GM23338 (cell line): Measurements from ENCODE around the gene NPAS3. TPM values are rescaled to one million over a fixed set of nuclear protein-coding genes. Genes with fewer than 3 reads are reported as not detected.

Experiments
- ATAC-seq: fragments of 200-7000 bp; cut with Tn5 transposase; 3 replicates; pipeline ENCODE4 v1.9.1; 2020
- DNase-seq: peaks from one replicate; pipeline ENCODE4 v3.0.0-alpha.2; 2015; ENCODE audit warnings: low spot score
- H2AFZ ChIP-seq: fragments of 200-600 bp; sonication (generic); 2 replicates; pipeline ENCODE4 v1.8.0; 2016; ENCODE audit warnings: antibody characterized with exemption, mild to moderate bottlenecking, moderate library complexity
- H3F3A ChIP-seq: fragments of 200-600 bp; sonication (generic); replicated peaks from 2 replicates; pipeline ENCODE4 v1.8.0; 2017; ENCODE audit warnings: antibody characterized with exemption, mixed run types, low read depth
- H3K27ac ChIP-seq: fragments of 200-600 bp; sonication (generic); 2 replicates; pipeline ENCODE4 v1.6.1; 2016; ENCODE audit warnings: low read depth
- H3K27me3 ChIP-seq: fragments of 200-600 bp; sonication (generic); 2 replicates; pipeline ENCODE4 v1.8.0; 2016; ENCODE audit warnings: mild to moderate bottlenecking, mixed run types, moderate library complexity; ENCODE audit not compliant: insufficient read depth
- H3K36me3 ChIP-seq: fragments of 200-600 bp; sonication (generic); 2 replicates; pipeline ENCODE4 v1.8.0; 2016; ENCODE audit warnings: mild to moderate bottlenecking; ENCODE audit not compliant: insufficient read depth
- H3K4me1 ChIP-seq: fragments of 200-600 bp; sonication (generic); 2 replicates; pipeline ENCODE4 v1.8.0; 2016; ENCODE audit warnings: mild to moderate bottlenecking, moderate library complexity; ENCODE audit not compliant: insufficient read depth
- H3K4me2 ChIP-seq: fragments of 200-600 bp; sonication (generic); 2 replicates; pipeline ENCODE4 v1.7.1; 2017; ENCODE audit warnings: mixed run types
- H3K4me3 ChIP-seq: fragments of 200-600 bp; sonication (generic); 2 replicates; pipeline ENCODE4 v1.6.1; 2016; ENCODE audit warnings: mixed run types
- H3K79me2 ChIP-seq: fragments of 200-600 bp; sonication (generic); replicated peaks from 2 replicates; pipeline ENCODE4 v1.8.0; 2017; ENCODE audit warnings: mild to moderate bottlenecking; ENCODE audit not compliant: insufficient read depth
- H3K9me2 ChIP-seq: fragments of 200-600 bp; sonication (generic); 2 replicates; pipeline ENCODE4 v1.8.0; 2017; ENCODE audit not compliant: insufficient read depth
- H4K20me1 ChIP-seq: fragments of 200-600 bp; sonication (generic); replicated peaks from 2 replicates; pipeline ENCODE4 v1.8.0; 2017; ENCODE audit warnings: mild to moderate bottlenecking; ENCODE audit not compliant: insufficient read depth
- H3K27ac Mint-ChIP-seq: 2 replicates; pipeline ENCODE4 v1.8.0; 2020; ENCODE audit warnings: inconsistent platforms, mild to moderate bottlenecking, moderate library complexity, mixed read lengths
- H3K27me3 Mint-ChIP-seq: 3 replicates; pipeline ENCODE4 v1.8.0; 2022; ENCODE audit warnings: low read depth, mild to moderate bottlenecking, moderate library complexity, mixed read lengths, inconsistent platforms; ENCODE audit not compliant: insufficient read depth, poor library complexity
- H3K36me3 Mint-ChIP-seq: 3 replicates; pipeline ENCODE4 v1.8.0; 2021; ENCODE audit warnings: low read depth, mild to moderate bottlenecking, inconsistent platforms, moderate library complexity, mixed read lengths
- H3K4me1 Mint-ChIP-seq: 3 replicates; pipeline ENCODE4 v1.8.0; 2020; ENCODE audit warnings: mild to moderate bottlenecking, inconsistent platforms, mixed read lengths
- H3K4me3 Mint-ChIP-seq: 3 replicates; pipeline ENCODE4 v1.8.0; 2021; ENCODE audit warnings: moderate library complexity, mild to moderate bottlenecking, inconsistent platforms, mixed read lengths
- H3K9me3 Mint-ChIP-seq: 3 replicates; pipeline ENCODE4 v1.8.0; 2020; ENCODE audit warnings: moderate library complexity, mild to moderate bottlenecking, inconsistent platforms, mixed read lengths
- CREB1 ChIP-seq: fragments of 250-450 bp; sonication (Bioruptor Pico); IDR thresholded peaks from 2 replicates; pipeline ENCODE4 v1.5.0; 2020; ENCODE audit warnings: low read depth, mild to moderate bottlenecking, moderate library complexity
- EZH2phosphoT487 ChIP-seq: fragments of 200-600 bp; sonication (generic); IDR thresholded peaks from one replicate; pipeline ENCODE4 v1.8.1; 2018; ENCODE audit warnings: antibody characterized with exemption; ENCODE audit not compliant: unreplicated experiment
- JUNB ChIP-seq: IDR thresholded peaks from one replicate; pipeline ENCODE4 v1.6.1; 2016; ENCODE audit warnings: antibody characterized with exemption; ENCODE audit not compliant: unreplicated experiment
- NANOG ChIP-seq: IDR thresholded peaks from 2 replicates; pipeline ENCODE4 v1.6.1; 2016; ENCODE audit warnings: antibody characterized with exemption, borderline replicate concordance
- REST ChIP-seq: IDR thresholded peaks from one replicate; pipeline ENCODE4 v1.6.1; 2018; ENCODE audit warnings: antibody characterized with exemption; ENCODE audit not compliant: unreplicated experiment
- ZNF331 ChIP-seq: fragments of 250-450 bp; sonication (Bioruptor Pico); IDR thresholded peaks from 2 replicates; pipeline ENCODE4 v1.5.0; 2020; ENCODE audit warnings: low read depth, mild to moderate bottlenecking, moderate library complexity
- ZNF462 ChIP-seq: fragments of 250-450 bp; sonication (Bioruptor Pico); IDR thresholded peaks from 2 replicates; pipeline ENCODE4 v1.5.0; 2020; ENCODE audit warnings: mild to moderate bottlenecking, moderate library complexity
- polyA plus RNA-seq: library from polyadenylated mRNA; unstranded; fragments of >200 nt; fragmentation: Nextera tagmentation; extraction: Ambion mirVana; gene quantifications from 2 replicates; pipeline ENCODE4 v1.2.1, GENCODE V29; 2016
- total RNA-seq: library from RNA; depleted of rRNA; stranded (reverse); fragments of >200 nt; shearing (Covaris generic); gene quantifications from 2 replicates; pipeline ENCODE4 v1.2.3, GENCODE V29; 2014

NPAS3 gene
- total and polyA plus RNA-seq, 2 experiments from 2014 or later, result 0.17 to 0.19 TPM

- no peak for TF ChIP-seq ZNF462
- TF ChIP-seq NANOG, result no peak
Measured at GRCh38 chr14:33480887-33481184, 542.2 kb downstream of the NPAS3 start (continued).

GRCh38 chr14:33483110-33483509, 544.4 kb downstream of the NPAS3 start:
- Histone ChIP-seq H3K79me2 (no peaks in the 10 kb centered on the region), H3K4me1 (peaks cover 33% of the 10 kb centered on the region), H3K27me3 (no peaks in the 10 kb centered on the region), H2AFZ (no peak overlapping the region), H3K27ac (no peak overlapping the region), H3K9me2 (no peaks in the 10 kb centered on the region), H3K4me3 (no peak overlapping the region), H3K36me3 (no peaks in the 10 kb centered on the region), H3K4me2 (no peak overlapping the region), H4K20me1 (no peaks in the 10 kb centered on the region), H3F3A (no peaks in the 10 kb centered on the region)
- no peak overlapping the region for H3K4me3 Mint-ChIP-seq
- peaks cover 4% of the 10 kb centered on the region for H3K27me3 Mint-ChIP-seq
- peaks cover 51% of the 10 kb centered on the region for H3K4me1 Mint-ChIP-seq
- no peaks in the 10 kb centered on the region for H3K36me3 Mint-ChIP-seq
- DNase-seq (no peak), ATAC-seq (no peak)
- no peaks in the 10 kb centered on the region for H3K9me3 Mint-ChIP-seq
- H3K27ac Mint-ChIP-seq, result no peak overlapping the region
- TF ChIP-seq JUNB (no peak), NANOG (no peak), ZNF331 (no peak), EZH2phosphoT487 (no peak), REST (no peak), ZNF462 (no peak), CREB1 (CRISPR knock-in tag) (no peak)
